Panc1 (cell line): ENCODE data around the gene CDHR5.

ENCODE experiments used
- CTCF ChIP-seq: fragments of 450-650 bp; IDR thresholded peaks from 2 replicates; pipeline ENCODE4 v1.5.1; 2017; ENCODE audit warnings: mild to moderate bottlenecking
- REST ChIP-seq, 2 experiments: IDR thresholded peaks; 2 replicates each; pipeline ENCODE4 v1.6.1; 2011 to 2012; ENCODE audit warnings: low read depth in 2 of 2, control low read depth in 1 of 2, low read length in 1 of 2, mild to moderate bottlenecking in 1 of 2, moderate library complexity in 1 of 2; ENCODE audit not compliant: insufficient read depth in 1 of 2

GRCh38 chr11:601573-602245 lies 23.0 kb downstream of the CDHR5 start:
- no peak for TF ChIP-seq CTCF
- TF ChIP-seq REST (IDR thresholded peaks at IDR 0.05; ENCODE audit: insufficient read depth in 1 of 2, low read depth in 2 of 2, low read length in 1 of 2), result no peak
